Measurements from ENCODE around the gene RAD9A.
A peak's percentile ranks its signal among the peaks of the same experiment; 100 is the strongest.

RAD9A gene

GRCh38 chr11:67369801-67370284 lies 21.9 kb upstream of the RAD9A start:
- no peak for TF ChIP-seq CTCF (conservative IDR thresholded peaks at IDR 0.05)
- no peak overlapping the region for H3K27ac ChIP-seq

- H3K27ac ChIP-seq = peak overlapping the region; percentile 9; the same call in 1 of the 2 replicates
- TF ChIP-seq CTCF (conservative IDR thresholded peaks at IDR 0.05) = no peak
Observed at GRCh38 chr11:67370351-67371076, 21.3 kb upstream of the RAD9A start.

- peak; percentile 81 for TF ChIP-seq CTCF (conservative IDR thresholded peaks at IDR 0.05)
- no peak overlapping the region; the same call in 1 of the 2 replicates for H3K27ac ChIP-seq
Observed at GRCh38 chr11:67371189-67371910, 20.4 kb upstream of the RAD9A start.

- no peak for TF ChIP-seq CTCF (conservative IDR thresholded peaks at IDR 0.05)
- peak overlapping the region; percentile 95 for H3K27ac ChIP-seq
Observed at GRCh38 chr11:67371911-67372320, 19.9 kb upstream of the RAD9A start.

GRCh38 chr11:67372321-67372992 lies 19.3 kb upstream of the RAD9A start:
- H3K27ac ChIP-seq = peak overlapping the region; percentile 95
- TF ChIP-seq CTCF (conservative IDR thresholded peaks at IDR 0.05) = no peak

GRCh38 chr11:67372993-67373647 lies 18.7 kb upstream of the RAD9A start, which contains the start of gene CLCF1:
CLCF1 (minus strand) TSS chr11:67373598; CDS start chr11:67373539, 59 bp downstream.
- H3K27ac ChIP-seq = peak within 1 kb of the TSS; percentile 95
- TF ChIP-seq CTCF (conservative IDR thresholded peaks at IDR 0.05) = no peak

Measured in VCaP (cell line).